Brain microvascular endothelial cell (primary cell): ENCODE data around the gene MBIP.

Experiments used
- DNase-seq: peaks from one replicate; pipeline ENCODE4 v3.0.0-alpha.2; 2020
- H3K27ac ChIP-seq: fragments of 250-450 bp; sonication (Bioruptor Pico); 2 replicates; pipeline ENCODE4 v1.5.1; 2020; ENCODE audit warnings: mild to moderate bottlenecking, moderate library complexity
- H3K27me3 ChIP-seq: fragments of 250-450 bp; sonication (Bioruptor Pico); replicated peaks from 2 replicates; pipeline ENCODE4 v1.5.1; 2020; ENCODE audit warnings: mild to moderate bottlenecking
- H3K36me3 ChIP-seq: fragments of 250-450 bp; sonication (Bioruptor Pico); replicated peaks from 2 replicates; pipeline ENCODE4 v1.5.1; 2020; ENCODE audit warnings: mild to moderate bottlenecking
- H3K4me3 ChIP-seq: 2 replicates; pipeline ENCODE4 v1.5.1; 2011; ENCODE audit warnings: low read depth, mild to moderate bottlenecking, control low read depth, low read length, moderate library complexity
- in situ Hi-C: cut with HindIII; loops from 2 replicates; pipeline ENCODE4 v1.10.0; 2017; ENCODE audit warnings: low sequenced_read_pairs, low pct_ligation_motif_present
- TF ChIP-seq, protein P1 (sequence below): IDR thresholded peaks from 2 replicates; pipeline ENCODE4 v1.5.1; 2011; ENCODE audit warnings: low read depth, mild to moderate bottlenecking, moderate library complexity, low read length, control low read depth, inconsistent platforms; ENCODE audit errors: missing control alignments

Gene MBIP

GRCh38 chr14:36271222-36271621 lies 49.2 kb downstream of the MBIP start:
- Histone ChIP-seq H3K27ac (no peak overlapping the region), H3K36me3 (no peaks in the 10 kb centered on the region), H3K4me3 (no peak overlapping the region), H3K27me3 (peaks cover 28% of the 10 kb centered on the region)
- in situ Hi-C loops = no loop called here
- DNase-seq = no peak
- TF ChIP-seq, protein P1, sequence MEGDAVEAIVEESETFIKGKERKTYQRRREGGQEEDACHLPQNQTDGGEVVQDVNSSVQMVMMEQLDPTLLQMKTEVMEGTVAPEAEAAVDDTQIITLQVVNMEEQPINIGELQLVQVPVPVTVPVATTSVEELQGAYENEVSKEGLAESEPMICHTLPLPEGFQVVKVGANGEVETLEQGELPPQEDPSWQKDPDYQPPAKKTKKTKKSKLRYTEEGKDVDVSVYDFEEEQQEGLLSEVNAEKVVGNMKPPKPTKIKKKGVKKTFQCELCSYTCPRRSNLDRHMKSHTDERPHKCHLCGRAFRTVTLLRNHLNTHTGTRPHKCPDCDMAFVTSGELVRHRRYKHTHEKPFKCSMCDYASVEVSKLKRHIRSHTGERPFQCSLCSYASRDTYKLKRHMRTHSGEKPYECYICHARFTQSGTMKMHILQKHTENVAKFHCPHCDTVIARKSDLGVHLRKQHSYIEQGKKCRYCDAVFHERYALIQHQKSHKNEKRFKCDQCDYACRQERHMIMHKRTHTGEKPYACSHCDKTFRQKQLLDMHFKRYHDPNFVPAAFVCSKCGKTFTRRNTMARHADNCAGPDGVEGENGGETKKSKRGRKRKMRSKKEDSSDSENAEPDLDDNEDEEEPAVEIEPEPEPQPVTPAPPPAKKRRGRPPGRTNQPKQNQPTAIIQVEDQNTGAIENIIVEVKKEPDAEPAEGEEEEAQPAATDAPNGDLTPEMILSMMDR = no peak

GRCh38 chr14:36270191-36270590 lies 50.2 kb downstream of the MBIP start:
- Histone ChIP-seq H3K36me3 (no peaks in the 10 kb centered on the region), H3K4me3 (no peak overlapping the region), H3K27me3 (peaks cover 28% of the 10 kb centered on the region), H3K27ac (no peak overlapping the region)
- TF ChIP-seq, protein P1 = no peak
- DNase-seq = no peak
- in situ Hi-C loops = no loop called here

- peaks cover 19% of the 10 kb centered on the region for H3K27me3 ChIP-seq
- no peaks in the 10 kb centered on the region for H3K36me3 ChIP-seq
- TF ChIP-seq, protein P1 = no peak
- H3K4me3 ChIP-seq = no peak overlapping the region
- H3K27ac ChIP-seq = no peak overlapping the region
- in situ Hi-C loops = no loop called here
- DNase-seq = no peak
Measured at GRCh38 chr14:36268121-36268520, 52.3 kb downstream of the MBIP start.

GRCh38 chr14:36264595-36264994 lies 55.8 kb downstream of the MBIP start:
- TF ChIP-seq, protein P1 = no peak
- Histone ChIP-seq H3K4me3 (no peak overlapping the region), H3K36me3 (no peaks in the 10 kb centered on the region), H3K27me3 (no peaks in the 10 kb centered on the region), H3K27ac (no peak overlapping the region)
- no peak for DNase-seq
- in situ Hi-C loops = no loop called here

DNA sequence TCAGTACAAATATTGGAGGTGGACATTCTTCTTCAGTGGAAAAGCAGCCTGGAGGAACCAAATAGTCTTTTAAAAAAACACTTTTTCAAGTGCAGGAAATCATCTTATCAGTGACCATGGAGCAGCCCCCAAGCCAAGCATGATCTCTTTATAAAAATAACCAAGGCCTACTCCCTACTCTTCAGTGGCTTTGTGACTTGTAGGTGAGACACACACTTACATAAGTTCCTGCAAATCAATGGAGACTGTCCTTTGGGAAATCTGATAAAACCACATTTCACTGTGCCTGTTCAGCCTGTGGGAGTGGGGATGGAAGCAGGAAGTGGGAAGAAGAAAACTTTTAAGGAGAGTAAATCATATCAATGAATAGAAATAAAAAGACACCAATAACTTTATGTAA lies 56.3 kb downstream of the MBIP start:
- H3K27me3 ChIP-seq = no peaks in the 10 kb centered on the region
- in situ Hi-C loops = no loop called here
- no peak for DNase-seq
- no peaks in the 10 kb centered on the region for H3K36me3 ChIP-seq
- H3K27ac ChIP-seq = no peak overlapping the region
- TF ChIP-seq, protein P1 = no peak
- no peak overlapping the region for H3K4me3 ChIP-seq

DNA sequence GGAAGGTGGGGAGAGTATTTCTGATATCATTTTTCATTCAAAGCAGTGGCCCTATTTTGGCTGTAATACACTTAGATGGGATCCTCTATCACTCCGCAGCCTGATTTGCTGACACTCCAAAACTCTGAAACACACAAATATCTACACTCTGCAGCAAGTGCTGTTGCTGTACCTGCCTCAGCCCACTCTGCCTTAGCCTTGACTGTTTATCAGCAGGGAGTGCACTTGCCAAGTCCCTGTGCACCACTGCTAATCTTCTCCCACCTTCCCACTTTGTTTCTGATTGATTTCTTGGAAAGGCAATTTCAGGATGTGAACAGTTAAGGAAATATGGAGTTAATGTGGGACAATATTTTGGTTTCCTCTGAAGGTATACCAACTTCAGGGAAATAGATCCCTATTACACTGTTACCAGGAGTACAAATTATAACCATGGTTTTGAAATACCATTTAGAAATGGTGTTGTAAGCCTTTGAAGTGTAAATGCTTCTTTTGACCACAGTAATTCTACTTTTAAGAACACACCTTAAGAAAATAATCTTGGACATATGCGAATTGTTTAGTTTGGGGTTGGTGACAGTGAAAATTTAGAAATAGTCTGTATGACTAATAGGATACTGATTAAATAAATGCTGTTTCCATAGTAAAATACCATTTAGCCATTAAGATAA lies 59.3 kb downstream of the MBIP start:
- no peak for DNase-seq
- TF ChIP-seq, protein P1 = no peak
- no peaks in the 10 kb centered on the region for H3K36me3 ChIP-seq
- no peaks in the 10 kb centered on the region for H3K27me3 ChIP-seq
- no peak overlapping the region for H3K27ac ChIP-seq
- H3K4me3 ChIP-seq = no peak overlapping the region
- in situ Hi-C loops = no loop called here
